H9 (cell line): ENCODE results near the gene DMKN. TPM values are rescaled to one million over a fixed set of nuclear protein-coding genes. Genes with fewer than 3 reads are reported as not detected.

ENCODE experiments used
- DNase-seq: peaks from one replicate; pipeline ENCODE4 v3.0.0-alpha.2; 2017
- H2AFZ ChIP-seq: one replicate; pipeline ENCODE4 v1.6.1; 2013; ENCODE audit warnings: mild to moderate bottlenecking, low read length, control low read depth, moderate library complexity
- H2AK5ac ChIP-seq: 2 replicates; pipeline ENCODE4 v1.6.1; 2013; ENCODE audit warnings: low read length, control low read depth, mixed read lengths; ENCODE audit not compliant: insufficient read length
- H2BK120ac ChIP-seq: one replicate; pipeline ENCODE4 v1.6.1; 2013; ENCODE audit warnings: low read depth, mild to moderate bottlenecking, low read length, control low read depth, inconsistent platforms; ENCODE audit not compliant: poor library complexity, severe bottlenecking
- H2BK12ac ChIP-seq: 2 replicates; pipeline ENCODE4 v1.6.1; 2013; ENCODE audit warnings: low read length, control low read depth, mixed read lengths, low read depth; ENCODE audit not compliant: insufficient read length
- H2BK15ac ChIP-seq: 2 replicates; pipeline ENCODE4 v1.6.1; 2013; ENCODE audit warnings: low read depth, low read length, control low read depth
- H2BK20ac ChIP-seq: one replicate; pipeline ENCODE4 v1.6.1; 2013; ENCODE audit warnings: low read depth, mild to moderate bottlenecking, low read length, control low read depth, inconsistent platforms; ENCODE audit not compliant: poor library complexity, severe bottlenecking
- H2BK5ac ChIP-seq: 2 replicates; pipeline ENCODE4 v1.6.1; 2013; ENCODE audit warnings: low read length, control low read depth, mixed read lengths; ENCODE audit not compliant: insufficient read length
- H3K14ac ChIP-seq: 2 replicates; pipeline ENCODE4 v1.6.1; 2013; ENCODE audit warnings: low read length, control low read depth; ENCODE audit not compliant: insufficient read depth
- H3K18ac ChIP-seq: 2 replicates; pipeline ENCODE4 v1.6.1; 2013; ENCODE audit warnings: low read depth, mild to moderate bottlenecking, mixed read lengths, low read length, control low read depth; ENCODE audit not compliant: insufficient read length
- H3K23ac ChIP-seq: 2 replicates; pipeline ENCODE4 v1.6.1; 2013; ENCODE audit warnings: low read length, control low read depth, mixed read lengths, low read depth; ENCODE audit not compliant: insufficient read length
- H3K23me2 ChIP-seq: 2 replicates; pipeline ENCODE4 v1.6.1; 2013; ENCODE audit warnings: low read depth, mild to moderate bottlenecking, mixed read lengths, low read length, control low read depth; ENCODE audit not compliant: insufficient read length, poor library complexity, severe bottlenecking
- H3K27ac ChIP-seq: 2 replicates; pipeline ENCODE4 v1.5.1; 2013; ENCODE audit warnings: low read length, control low read depth, mixed read lengths, low read depth; ENCODE audit not compliant: insufficient read length
- H3K27me3 ChIP-seq: 2 replicates; pipeline ENCODE4 v1.6.1; 2013; ENCODE audit warnings: low read length, control low read depth, inconsistent platforms; ENCODE audit not compliant: insufficient read depth
- H3K4ac ChIP-seq: 2 replicates; pipeline ENCODE4 v1.6.1; 2013; ENCODE audit warnings: low read depth, mild to moderate bottlenecking, control low read depth, inconsistent platforms, low read length, moderate library complexity
- H3K4me1 ChIP-seq: 2 replicates; pipeline ENCODE4 v1.6.1; 2013; ENCODE audit warnings: low read length, control low read depth, inconsistent platforms; ENCODE audit not compliant: insufficient read depth
- H3K4me2 ChIP-seq: 2 replicates; pipeline ENCODE4 v1.6.1; 2013; ENCODE audit warnings: low read length, control low read depth, mixed read lengths; ENCODE audit not compliant: insufficient read length, insufficient read depth
- H3K56ac ChIP-seq: 2 replicates; pipeline ENCODE4 v1.6.1; 2013; ENCODE audit warnings: low read depth, mild to moderate bottlenecking, mixed read lengths, low read length, control low read depth; ENCODE audit not compliant: insufficient read length
- H3K79me1 ChIP-seq: 2 replicates; pipeline ENCODE4 v1.6.1; 2013; ENCODE audit warnings: low read depth, mild to moderate bottlenecking, moderate library complexity, low read length, control low read depth, inconsistent platforms; ENCODE audit not compliant: insufficient read depth, poor library complexity, severe bottlenecking
- H3K79me2 ChIP-seq: 2 replicates; pipeline ENCODE4 v1.6.1; 2013; ENCODE audit warnings: low read length, control low read depth, inconsistent platforms; ENCODE audit not compliant: insufficient read depth
- H3K9ac ChIP-seq: 2 replicates; pipeline ENCODE4 v1.6.1; 2013; ENCODE audit warnings: low read length, control low read depth, mixed read lengths; ENCODE audit not compliant: insufficient read length; ENCODE audit errors: extremely low read depth
- H3K9me3 ChIP-seq: one replicate; pipeline ENCODE4 v1.6.1; 2013; ENCODE audit warnings: low read depth, low read length, inconsistent platforms; ENCODE audit not compliant: control insufficient read depth
- H3T11ph ChIP-seq: one replicate; pipeline ENCODE4 v1.6.1; 2013; ENCODE audit warnings: mild to moderate bottlenecking, low read length, control low read depth, inconsistent platforms
- H4K20me1 ChIP-seq: one replicate; pipeline ENCODE4 v1.6.1; 2013; ENCODE audit not compliant: control insufficient read depth, insufficient read length, insufficient read depth
- H4K5ac ChIP-seq: 2 replicates; pipeline ENCODE4 v1.6.1; 2013; ENCODE audit warnings: low read depth, mild to moderate bottlenecking, mixed read lengths, low read length, control low read depth; ENCODE audit not compliant: insufficient read length
- H4K8ac ChIP-seq: replicated peaks from 2 replicates; pipeline ENCODE4 v1.6.1; 2013; ENCODE audit warnings: low read length, control low read depth, mixed read lengths, low read depth; ENCODE audit not compliant: insufficient read length
- H4K91ac ChIP-seq: 2 replicates; pipeline ENCODE4 v1.6.1; 2013; ENCODE audit warnings: low read depth, mild to moderate bottlenecking, moderate library complexity, mixed read lengths, low read length, control low read depth; ENCODE audit not compliant: insufficient read length
- H3K27ac Mint-ChIP-seq, 3 experiments: 2 replicates in 2 of 3; 3 replicates in 1 of 3; pipeline ENCODE4 v1.8.0; 2020 to 2021; ENCODE audit warnings: mixed read lengths in 3 of 3, mild to moderate bottlenecking in 1 of 3, moderate library complexity in 1 of 3
- H3K27me3 Mint-ChIP-seq: 2 replicates; pipeline ENCODE4 v1.8.0; 2021; ENCODE audit warnings: low read depth, mild to moderate bottlenecking, moderate library complexity, mixed read lengths
- H3K36me3 Mint-ChIP-seq, 3 experiments: 2 replicates in 2 of 3; 3 replicates in 1 of 3; pipeline ENCODE4 v1.8.0; 2020 to 2021; ENCODE audit warnings: low read depth in 3 of 3, mixed read lengths in 3 of 3; ENCODE audit not compliant: insufficient read depth in 1 of 3
- H3K4me1 Mint-ChIP-seq, 2 experiments: 2 replicates each; pipeline ENCODE4 v1.8.0; 2020; ENCODE audit warnings: mixed read lengths in 2 of 2
- H3K4me3 Mint-ChIP-seq, 2 experiments: 2 replicates in 1 of 2; 3 replicates in 1 of 2; pipeline ENCODE4 v1.8.0; 2020 to 2021; ENCODE audit warnings: mild to moderate bottlenecking in 2 of 2, mixed read lengths in 2 of 2, moderate library complexity in 1 of 2
- H3K9me3 Mint-ChIP-seq, 2 experiments: 2 replicates in 1 of 2; 3 replicates in 1 of 2; pipeline ENCODE4 v1.8.0; 2020; ENCODE audit warnings: mild to moderate bottlenecking in 2 of 2, mixed read lengths in 2 of 2, moderate library complexity in 1 of 2
- WGBS: extraction: QIAGEN DNeasy Blood & Tissue Kit; methylation state at CpG from one replicate; pipeline ENCODE4 v1.1.7; 2013; ENCODE audit warnings: missing lambda C conversion rate, low lambda C conversion rate, mixed read lengths; ENCODE audit not compliant: insufficient read length; ENCODE audit errors: extremely low coverage; 5-methylcytosine and 5-hydroxymethylcytosine counted together
- total RNA-seq: library from RNA; stranded (reverse); gene quantifications from 2 replicates; pipeline ENCODE4 v1.2.1, GENCODE V29; 2021
- TF ChIP-seq, protein P1 (sequence below): fragments of 200-600 bp; sonication (generic); conservative IDR thresholded peaks from 3 replicates; pipeline ENCODE4 v1.8.0; 2021; ENCODE audit warnings: antibody characterized with exemption, mild to moderate bottlenecking

DMKN gene
- total RNA-seq, 1 experiment from 2014 or later, result 278 TPM

DNA sequence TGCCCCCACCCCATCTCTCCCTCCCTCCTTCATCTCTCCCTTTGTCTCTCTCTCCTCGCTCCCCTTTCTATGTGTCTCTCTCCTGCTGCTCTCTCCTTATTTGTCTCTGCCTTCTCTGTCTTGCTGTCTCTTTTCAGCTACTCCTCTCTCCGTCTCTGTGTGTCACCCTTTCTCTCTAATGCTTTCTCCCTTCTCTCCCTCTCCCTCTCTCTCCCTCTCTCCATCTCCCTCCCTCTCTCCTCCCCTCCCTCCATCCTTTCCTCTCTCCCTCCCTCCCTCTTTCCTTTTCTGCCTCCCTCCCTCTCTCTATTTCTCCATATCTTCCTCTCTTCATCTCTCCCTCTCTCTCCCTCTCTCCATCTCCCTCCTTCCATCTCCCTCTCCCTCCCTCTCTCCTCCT is 49.3 kb upstream of the DMKN start:
- H4K5ac ChIP-seq, result no peak overlapping the region
- peaks cover 51% of the 10 kb centered on the region for H3K27me3 Mint-ChIP-seq
- no peaks in the 10 kb centered on the region for H3K79me1 ChIP-seq

More for the DNA sequence above, 49.3 kb upstream of the DMKN start:
- Histone ChIP-seq H3K27ac (no peak overlapping the region), H3K23ac (no peak overlapping the region), H2BK15ac (no peak overlapping the region), H3K18ac (no peak overlapping the region), H3K4me1 (no peaks in the 10 kb centered on the region), H3K4ac (no peak overlapping the region), H4K20me1 (no peaks in the 10 kb centered on the region), H3K9ac (no peak overlapping the region), H2BK5ac (no peak overlapping the region), H4K8ac (no peak overlapping the region), H4K91ac (no peak overlapping the region), H2BK12ac (no peak overlapping the region), H3K79me2 (no peaks in the 10 kb centered on the region; the same call in 1 of the 2 replicates), H2BK120ac (no peak overlapping the region), H2AFZ (no peak overlapping the region), H3K56ac (no peak overlapping the region), H3K23me2 (peaks cover 5% of the 10 kb centered on the region), H3K14ac (no peak overlapping the region), H3K9me3 (no peaks in the 10 kb centered on the region), H3K4me2 (no peak overlapping the region), H2BK20ac (no peak overlapping the region), H2AK5ac (no peak overlapping the region), H3T11ph (no peak overlapping the region), H3K27me3 (peaks cover 3% of the 10 kb centered on the region; the same call in 1 of the 2 replicates)
- WGBS, result no CpG with 5 or more reads among the region's 2 CpGs
- no peak for DNase-seq
- H3K36me3 Mint-ChIP-seq, result no peaks in the 10 kb centered on the region; a peak in 1 of 7 replicates
- TF ChIP-seq, protein P1, sequence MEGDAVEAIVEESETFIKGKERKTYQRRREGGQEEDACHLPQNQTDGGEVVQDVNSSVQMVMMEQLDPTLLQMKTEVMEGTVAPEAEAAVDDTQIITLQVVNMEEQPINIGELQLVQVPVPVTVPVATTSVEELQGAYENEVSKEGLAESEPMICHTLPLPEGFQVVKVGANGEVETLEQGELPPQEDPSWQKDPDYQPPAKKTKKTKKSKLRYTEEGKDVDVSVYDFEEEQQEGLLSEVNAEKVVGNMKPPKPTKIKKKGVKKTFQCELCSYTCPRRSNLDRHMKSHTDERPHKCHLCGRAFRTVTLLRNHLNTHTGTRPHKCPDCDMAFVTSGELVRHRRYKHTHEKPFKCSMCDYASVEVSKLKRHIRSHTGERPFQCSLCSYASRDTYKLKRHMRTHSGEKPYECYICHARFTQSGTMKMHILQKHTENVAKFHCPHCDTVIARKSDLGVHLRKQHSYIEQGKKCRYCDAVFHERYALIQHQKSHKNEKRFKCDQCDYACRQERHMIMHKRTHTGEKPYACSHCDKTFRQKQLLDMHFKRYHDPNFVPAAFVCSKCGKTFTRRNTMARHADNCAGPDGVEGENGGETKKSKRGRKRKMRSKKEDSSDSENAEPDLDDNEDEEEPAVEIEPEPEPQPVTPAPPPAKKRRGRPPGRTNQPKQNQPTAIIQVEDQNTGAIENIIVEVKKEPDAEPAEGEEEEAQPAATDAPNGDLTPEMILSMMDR, result no peak
- H3K4me1 Mint-ChIP-seq, result peaks cover 2 to 9% of the 10 kb centered on the region in 2 experiments
- no peak overlapping the region; a peak in 1 of 5 replicates for H3K4me3 Mint-ChIP-seq
- H3K27ac Mint-ChIP-seq, result no peak overlapping the region; a peak in 1 of 7 replicates
- H3K9me3 Mint-ChIP-seq, result peaks cover 0 to 2% of the 10 kb centered on the region in 2 experiments; a peak in 1 of 5 replicates
